Stimulated activated CD4-positive, alpha-beta T cell treated with anti-CD3 and anti-CD28 coated beads, Interleukin-1b, Interleukin-23, amount 100 ng/mL, for 4 hours (primary cell): Measurements from ENCODE around the gene TRIM2.

Experiments
- DNase-seq, 2 donors: peaks; one replicate each; pipeline ENCODE4 v3.0.0-alpha.2; 2020; ENCODE audit warnings: low read depth in 2 of 2

TRIM2 gene

GRCh38 chr4:153275380-153276276, 71.4 kb downstream of the TRIM2 start:
- DNase-seq: no peak

- no peak for DNase-seq
Measured at GRCh38 chr4:153276971-153277370, 72.7 kb downstream of the TRIM2 start.

DNA sequence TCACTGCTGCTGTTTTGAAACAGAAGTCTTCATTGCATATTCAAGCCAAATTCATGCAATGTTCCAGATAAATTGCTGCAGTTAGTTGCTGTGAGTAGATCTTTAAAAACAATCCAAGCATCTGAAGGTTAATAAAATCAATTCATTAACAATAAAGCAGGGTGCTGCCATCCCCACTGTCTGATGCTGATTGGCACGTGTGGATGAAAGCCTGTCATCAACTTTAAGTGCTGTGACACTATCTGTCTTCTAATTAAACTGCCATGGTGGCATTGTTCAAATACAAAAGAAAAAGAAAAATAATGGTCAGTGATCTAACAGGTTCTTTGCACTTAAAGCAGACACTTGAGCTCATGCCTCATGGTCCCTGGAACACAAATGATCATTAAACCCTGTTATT, 77.2 kb downstream of the TRIM2 start:
- no peak for DNase-seq

- no peak for DNase-seq
Measured at GRCh38 chr4:153282023-153282422, 77.8 kb downstream of the TRIM2 start.

- no peak for DNase-seq
Measured at GRCh38 chr4:153283260-153283659, 79.0 kb downstream of the TRIM2 start.

- no peak for DNase-seq
Measured at GRCh38 chr4:153290134-153290533, 85.9 kb downstream of the TRIM2 start.

- no peak for DNase-seq
Measured at GRCh38 chr4:153291562-153291961, 87.3 kb downstream of the TRIM2 start.

- DNase-seq: no peak
Measured at GRCh38 chr4:153292897-153293741, 88.9 kb downstream of the TRIM2 start.

GRCh38 chr4:153293742-153294057, 89.5 kb downstream of the TRIM2 start:
- no peak for DNase-seq

- no peak for DNase-seq
Measured at GRCh38 chr4:153294631-153295030, 90.4 kb downstream of the TRIM2 start.

- DNase-seq: no peak
Measured at GRCh38 chr4:153295131-153295755, 91.0 kb downstream of the TRIM2 start.

- DNase-seq: no peak
Measured at GRCh38 chr4:153296040-153296823, 92.0 kb downstream of the TRIM2 start.

- DNase-seq: no peak
Measured at GRCh38 chr4:153297116-153297515, 92.9 kb downstream of the TRIM2 start.

GRCh38 chr4:153310793-153311192, 106.5 kb downstream of the TRIM2 start:
- no peak for DNase-seq

- DNase-seq: no peak
Measured at GRCh38 chr4:153314915-153315314, 110.7 kb downstream of the TRIM2 start.

GRCh38 chr4:153318696-153319320, 114.6 kb downstream of the TRIM2 start:
- DNase-seq: peak in 1 of 2 donors; percentile 34

- no peak for DNase-seq
Measured at GRCh38 chr4:153322791-153323190, 118.5 kb downstream of the TRIM2 start.

GRCh38 chr4:153324046-153324445, 119.8 kb downstream of the TRIM2 start:
- DNase-seq: no peak

DNA sequence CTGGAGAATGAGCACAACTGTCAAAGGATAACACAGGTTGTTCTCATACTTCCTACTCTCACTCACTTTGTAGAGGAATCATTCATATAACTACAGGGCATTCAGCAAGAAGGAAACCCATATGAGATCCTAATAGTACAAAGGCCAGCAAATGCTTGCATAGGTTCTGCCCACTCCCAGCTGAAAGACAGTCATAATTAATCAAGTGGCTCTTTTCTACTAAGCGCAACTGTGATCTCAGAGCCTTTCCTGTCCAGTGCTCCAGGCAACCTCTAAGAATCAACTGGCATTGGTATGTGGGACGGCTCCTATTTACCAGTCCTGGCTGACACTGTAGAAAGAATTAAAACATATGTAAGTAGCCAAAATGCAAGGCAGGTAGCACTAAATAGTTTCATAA, 121.3 kb downstream of the TRIM2 start:
- no peak for DNase-seq

- DNase-seq: no peak
Measured at GRCh38 chr4:153326513-153326912, 122.3 kb downstream of the TRIM2 start.

DNA sequence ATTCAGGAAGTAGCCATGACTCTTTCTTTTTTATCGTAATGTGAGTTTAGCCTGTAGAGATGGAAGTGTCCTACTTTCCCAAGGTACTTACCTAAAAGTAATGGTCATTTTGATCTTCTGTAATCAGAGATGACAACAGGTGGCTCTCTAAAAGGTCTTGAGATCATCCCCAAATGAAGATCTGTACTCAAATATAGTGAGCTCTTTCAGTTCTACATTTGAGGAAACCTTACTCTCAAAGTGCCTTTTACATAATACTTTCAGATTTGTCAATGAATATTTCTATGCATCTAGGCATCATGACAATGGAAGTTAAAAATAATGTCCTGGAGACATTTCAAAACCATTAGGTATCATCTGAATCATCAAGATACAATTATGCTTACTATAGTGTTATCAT, 123.0 kb downstream of the TRIM2 start:
- no peak for DNase-seq
